ENCODE results near the gene TMPRSS11E. TPM values are rescaled to one million over a fixed set of nuclear protein-coding genes. Genes with fewer than 3 reads are reported as not detected.
"Not testable (repeated sequence)": the region's sequence is repeated elsewhere in the genome, so short reads cannot be mapped to it uniquely, and the experiment has no call there.

The TMPRSS11E gene
- total RNA-seq: under 1 TPM in 3 of 7 donors, not detected in 4; 0.16 to 0.60 (median 0.36) TPM
- under 1 TPM; 0.03 to 0.26 (median 0.13) TPM for polyA plus RNA-seq
- long read RNA-seq, donor 1: 0 reads
- long read RNA-seq, donor 2: 0 reads

GRCh38 chr4:68447201-68447600 is at the start of gene TMPRSS11E:
Gene TMPRSS11E (plus strand): TSS chr4:68447463. CDS start chr4:68447513, 50 bp downstream.
- no peak within 1 kb of the TSS for H3K4me3 ChIP-seq
- DNase-seq: no peak
- 74 to 86% (median 77%) methylated on average over 3 of the region's 3 CpGs for WGBS, 5 donors

GRCh38 chr4:68399306-68399705 is 48.0 kb upstream of the TMPRSS11E start:
- 88 to 95% (median 91%) methylated on average over 4 of the region's 4 CpGs for WGBS, 5 donors
- H3K36me3 ChIP-seq: no peaks in the 10 kb centered on the region
- H3K4me3 ChIP-seq: no peak overlapping the region
- H3K27ac ChIP-seq: no peak overlapping the region
- no peaks in the 10 kb centered on the region for H3K9me3 ChIP-seq
- TF ChIP-seq POLR2A (IDR thresholded peaks at IDR 0.05) (no peak), CTCF (IDR thresholded peaks at IDR 0.05 in 8 of 11, conservative IDR thresholded peaks at IDR 0.05 in 3 of 11) (no peak), POLR2AphosphoS5 (IDR thresholded peaks at IDR 0.05) (no peak)
- no peaks in the 10 kb centered on the region for H3K4me1 ChIP-seq
- intact Hi-C loops (cut with DNase I; ENCODE audit: low total_unique reads): no loop called here
- no peak for DNase-seq
- H3K27me3 ChIP-seq (replicated peaks in 1 of 7): no peaks in the 10 kb centered on the region

More at GRCh38 chr4:68447201-68447600, at the start of gene TMPRSS11E:
- no peaks in the 10 kb centered on the region for H3K9me3 ChIP-seq
- no peak within 1 kb of the TSS for H3K27ac ChIP-seq
- H3K27me3 ChIP-seq (replicated peaks in 1 of 7): no peaks in the 10 kb centered on the region
- no peaks in the 10 kb centered on the region for H3K36me3 ChIP-seq
- intact Hi-C loops (cut with DNase I; ENCODE audit: low total_unique reads): no loop called here
- TF ChIP-seq CTCF (IDR thresholded peaks at IDR 0.05 in 8 of 11, conservative IDR thresholded peaks at IDR 0.05 in 3 of 11) (no peak), POLR2AphosphoS5 (IDR thresholded peaks at IDR 0.05) (no peak), POLR2A (IDR thresholded peaks at IDR 0.05) (no peak)
- H3K4me1 ChIP-seq: no peaks in the 10 kb centered on the region

GRCh38 chr4:68401231-68401630 is 46.0 kb upstream of the TMPRSS11E start:
- no peak for DNase-seq
- intact Hi-C loops (cut with DNase I; ENCODE audit: low total_unique reads): no loop called here
- no peak overlapping the region for H3K4me3 ChIP-seq
- no peaks in the 10 kb centered on the region for H3K4me1 ChIP-seq
- no peaks in the 10 kb centered on the region for H3K27me3 ChIP-seq (replicated peaks in 1 of 7)
- H3K9me3 ChIP-seq: no peaks in the 10 kb centered on the region
- H3K36me3 ChIP-seq: no peaks in the 10 kb centered on the region
- H3K27ac ChIP-seq: no peak overlapping the region
- TF ChIP-seq CTCF (IDR thresholded peaks at IDR 0.05 in 8 of 11, conservative IDR thresholded peaks at IDR 0.05 in 3 of 11) (no peak), POLR2AphosphoS5 (IDR thresholded peaks at IDR 0.05) (no peak), POLR2A (IDR thresholded peaks at IDR 0.05) (no peak)

GRCh38 chr4:68404153-68404552 is 43.1 kb upstream of the TMPRSS11E start:
- 44 to 70% (median 62%) methylated on average over 2 of the region's 2 CpGs for WGBS, 5 donors

GRCh38 chr4:68405718-68406478 is 41.4 kb upstream of the TMPRSS11E start:
- WGBS, 5 donors: 81 to 87% (median 82%) methylated on average over 13 of the region's 13 CpGs
- DNase-seq; H3K9me3 ChIP-seq; H3K36me3 ChIP-seq; H3K4me1 ChIP-seq; H3K27ac ChIP-seq; H3K4me3 ChIP-seq; intact Hi-C loops (cut with DNase I; ENCODE audit: low total_unique reads); H3K27me3 ChIP-seq (replicated peaks in 1 of 7): not testable (repeated sequence)

More at GRCh38 chr4:68404153-68404552, 43.1 kb upstream of the TMPRSS11E start:
- H3K27ac ChIP-seq: no peak overlapping the region
- no peak overlapping the region for H3K4me3 ChIP-seq
- TF ChIP-seq CTCF (IDR thresholded peaks at IDR 0.05 in 8 of 11, conservative IDR thresholded peaks at IDR 0.05 in 3 of 11) (no peak), POLR2AphosphoS5 (IDR thresholded peaks at IDR 0.05) (no peak)
- no peak for DNase-seq
- no peaks in the 10 kb centered on the region for H3K36me3 ChIP-seq
- no peaks in the 10 kb centered on the region for H3K27me3 ChIP-seq (replicated peaks in 1 of 7)
- intact Hi-C loops (cut with DNase I; ENCODE audit: low total_unique reads): no loop called here
- no peaks in the 10 kb centered on the region for H3K4me1 ChIP-seq
- no peaks in the 10 kb centered on the region for H3K9me3 ChIP-seq
